Stimulated activated CD4-positive, alpha-beta T cell treated with anti-CD3 and anti-CD28 coated beads, Interleukin-2, amount 100 ng/mL, for 48 hours (primary cell): ENCODE data around the gene POU2F3.
"Not testable (repeated sequence)": the region's sequence is repeated elsewhere in the genome, so short reads cannot be mapped to it uniquely, and the experiment has no call there.

Source experiments
- DNase-seq, 2 donors: peaks; one replicate each; pipeline ENCODE4 v3.0.0-alpha.2; 2020

Gene POU2F3

DNA sequence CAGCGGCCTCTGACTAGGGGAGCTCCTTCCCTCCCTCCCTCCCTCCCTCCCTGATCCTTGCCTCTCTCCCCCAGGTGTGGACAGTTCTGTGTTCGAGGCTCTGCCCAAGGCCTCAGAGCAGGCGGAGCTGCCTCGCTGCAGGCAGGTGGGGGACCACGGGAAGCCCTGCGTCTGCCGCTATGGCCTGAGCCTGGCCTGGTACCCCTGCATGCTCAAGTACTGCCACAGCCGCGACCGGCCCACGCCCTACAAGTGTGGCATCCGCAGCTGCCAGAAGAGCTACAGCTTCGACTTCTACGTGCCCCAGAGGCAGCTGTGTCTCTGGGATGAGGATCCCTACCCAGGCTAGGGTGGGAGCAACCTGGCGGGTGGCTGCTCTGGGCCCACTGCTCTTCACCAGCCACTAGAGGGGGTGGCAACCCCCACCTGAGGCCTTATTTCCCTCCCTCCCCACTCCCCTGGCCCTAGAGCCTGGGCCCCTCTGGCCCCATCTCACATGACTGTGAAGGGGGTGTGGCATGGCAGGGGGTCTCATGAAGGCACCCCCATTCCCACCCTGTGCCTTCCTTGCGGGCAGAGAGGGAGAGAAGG is 11.1 kb upstream of the POU2F3 start:
- DNase-seq, result no peak

DNA sequence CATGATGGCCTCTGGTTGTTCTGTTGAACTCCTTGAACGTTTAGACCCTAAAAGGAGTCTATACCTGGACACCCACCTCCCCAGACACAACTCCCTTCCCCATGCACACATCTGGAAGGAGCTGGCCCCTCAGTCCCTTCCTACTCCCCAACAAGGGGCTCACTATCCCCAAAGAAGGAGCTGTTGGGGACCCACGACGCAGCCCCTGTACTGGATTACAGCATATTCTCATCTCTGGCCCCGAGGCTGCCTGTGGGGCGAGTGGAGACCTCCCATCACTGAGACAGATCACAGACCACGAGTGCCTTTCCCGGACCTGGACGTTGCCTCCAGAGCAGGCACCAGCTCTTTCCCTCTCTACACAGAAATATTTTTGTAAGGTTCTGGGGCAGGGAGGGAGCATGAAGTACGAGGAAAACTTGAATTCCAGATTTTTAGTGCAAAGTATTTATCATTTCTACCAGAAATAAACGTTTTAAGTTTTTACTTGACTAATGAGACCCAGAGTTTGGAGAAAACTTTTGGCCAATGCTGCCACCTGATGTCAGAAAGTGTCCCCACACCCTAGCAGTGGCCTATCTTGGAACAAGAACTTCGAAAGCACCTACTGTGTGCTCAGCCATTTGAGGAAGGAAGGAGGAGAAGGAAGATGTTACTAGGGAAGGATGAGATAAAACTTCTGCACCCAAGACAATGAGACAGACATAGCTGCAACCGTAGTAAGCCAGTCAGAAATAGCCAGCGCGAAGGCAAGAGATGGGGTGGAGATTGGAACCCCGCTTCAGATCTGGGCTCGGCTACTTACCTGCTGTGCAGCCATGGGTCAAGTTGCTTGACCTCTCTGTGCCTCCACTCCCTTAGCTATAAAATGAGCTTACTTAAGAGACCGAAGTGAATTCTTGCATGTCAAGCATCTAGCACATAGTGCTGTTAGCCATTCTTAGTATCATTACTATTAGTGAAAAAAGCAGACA is 10.2 kb upstream of the POU2F3 start:
- no peak for DNase-seq

DNA sequence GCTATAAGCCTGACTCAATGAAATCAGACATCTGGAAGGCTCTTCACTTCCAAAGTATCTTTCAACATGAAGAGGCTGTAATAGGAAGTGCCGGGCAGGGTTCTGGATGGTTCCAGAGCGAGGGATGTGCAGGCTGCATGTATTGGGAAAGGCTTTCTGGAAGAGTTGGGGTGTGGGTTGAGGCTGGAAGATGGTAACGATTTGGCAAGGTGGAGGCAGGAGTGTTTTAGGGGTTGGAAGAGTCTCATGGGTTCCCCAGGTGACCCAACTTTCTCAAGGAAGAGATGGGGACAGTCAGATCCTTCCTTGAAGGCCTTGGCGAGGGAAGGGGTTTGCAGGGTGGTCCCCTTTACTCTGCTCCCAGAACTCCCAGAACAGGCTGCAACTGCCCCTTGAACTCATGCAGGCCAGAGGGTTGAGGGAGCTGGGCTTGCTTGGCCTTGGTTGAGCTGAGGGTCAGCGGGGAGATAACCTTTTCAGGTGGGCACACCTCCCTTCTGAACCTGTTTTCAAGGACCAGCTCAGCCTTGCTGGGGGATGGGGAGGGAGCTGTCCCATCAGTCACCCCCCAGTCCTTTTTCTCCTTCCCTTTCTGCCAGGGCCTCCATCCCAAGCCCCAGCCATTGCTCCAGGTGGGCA is 9.4 kb upstream of the POU2F3 start:
- no peak for DNase-seq

DNA sequence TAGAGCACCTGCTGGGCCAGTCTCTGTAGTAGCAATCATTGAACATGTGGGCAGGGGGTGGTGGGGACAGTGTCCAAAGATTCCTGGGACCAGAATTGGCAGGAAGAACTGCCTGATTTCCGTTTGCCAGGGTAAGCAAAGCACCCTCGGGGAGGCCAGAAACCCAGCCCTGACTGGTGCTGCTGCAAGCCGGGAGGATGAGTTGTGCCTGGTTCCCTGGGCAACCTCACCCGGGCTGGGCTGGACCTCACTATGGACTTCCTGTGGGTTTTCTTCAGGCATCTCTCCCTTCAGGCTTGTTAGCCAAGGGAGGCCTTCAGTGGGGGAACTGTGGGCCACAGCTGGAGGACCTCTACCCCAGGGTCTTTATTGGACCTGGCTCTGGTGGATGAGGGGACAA is 8.0 kb upstream of the POU2F3 start:
- no peak for DNase-seq

DNA sequence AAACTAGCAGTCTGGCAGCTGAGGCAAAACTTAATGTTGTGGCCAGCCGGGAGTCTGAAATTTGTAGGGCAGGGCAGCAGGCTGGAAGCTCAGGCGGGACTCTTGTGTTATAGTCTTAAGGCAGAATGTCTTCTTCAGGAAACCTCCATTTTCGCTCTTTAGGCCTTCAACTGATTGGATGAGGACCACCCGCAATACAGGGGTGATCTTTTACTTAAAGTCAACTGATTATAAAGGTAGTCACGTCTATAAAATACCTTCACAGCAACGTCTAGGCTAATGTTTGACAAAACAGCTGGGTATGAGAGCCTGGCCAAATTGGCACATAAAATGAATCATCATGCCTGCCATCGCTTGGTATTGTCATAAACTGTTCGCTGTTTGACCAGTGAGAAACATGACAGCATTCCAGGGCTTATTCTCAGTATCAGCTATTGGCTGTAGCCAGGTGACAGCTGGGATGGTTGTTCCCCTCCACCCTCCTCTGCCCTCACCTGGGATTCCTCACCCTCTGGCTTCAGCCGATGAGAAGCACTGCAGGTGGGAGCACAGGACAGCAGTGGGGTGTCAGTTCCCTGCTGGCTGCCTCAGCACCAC is 6.6 kb upstream of the POU2F3 start:
- no peak for DNase-seq

DNA sequence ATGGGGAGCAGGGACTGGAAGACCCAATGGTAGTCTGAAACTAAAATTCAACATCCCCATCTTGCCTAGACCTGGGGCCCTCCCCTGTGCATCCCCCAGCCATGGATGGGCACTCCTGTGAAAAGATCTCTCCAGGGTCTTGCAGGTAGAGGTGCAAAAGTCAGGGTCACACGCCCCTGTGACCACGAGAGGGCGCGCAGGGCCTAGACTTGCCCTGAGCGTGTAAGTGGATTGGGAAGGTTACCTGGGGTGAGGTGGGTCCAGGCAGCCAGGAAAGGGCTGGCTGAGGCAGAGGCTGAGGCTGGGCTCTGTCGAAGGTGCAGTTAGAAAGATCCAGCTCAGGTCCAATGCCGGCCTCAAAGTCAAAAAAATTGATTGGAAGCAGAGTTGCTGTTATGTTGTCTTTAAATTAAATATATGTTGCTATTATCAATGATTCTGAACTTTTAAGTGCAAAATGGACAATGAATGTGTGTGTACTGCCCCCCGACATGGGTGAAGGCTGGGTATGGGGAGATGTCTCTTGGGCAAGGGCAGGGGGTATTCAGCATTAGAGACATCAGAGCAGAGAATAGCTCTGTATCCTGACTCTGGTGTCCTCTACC is 4.8 kb upstream of the POU2F3 start:
- DNase-seq, result peak; percentile 61 to 65

DNA sequence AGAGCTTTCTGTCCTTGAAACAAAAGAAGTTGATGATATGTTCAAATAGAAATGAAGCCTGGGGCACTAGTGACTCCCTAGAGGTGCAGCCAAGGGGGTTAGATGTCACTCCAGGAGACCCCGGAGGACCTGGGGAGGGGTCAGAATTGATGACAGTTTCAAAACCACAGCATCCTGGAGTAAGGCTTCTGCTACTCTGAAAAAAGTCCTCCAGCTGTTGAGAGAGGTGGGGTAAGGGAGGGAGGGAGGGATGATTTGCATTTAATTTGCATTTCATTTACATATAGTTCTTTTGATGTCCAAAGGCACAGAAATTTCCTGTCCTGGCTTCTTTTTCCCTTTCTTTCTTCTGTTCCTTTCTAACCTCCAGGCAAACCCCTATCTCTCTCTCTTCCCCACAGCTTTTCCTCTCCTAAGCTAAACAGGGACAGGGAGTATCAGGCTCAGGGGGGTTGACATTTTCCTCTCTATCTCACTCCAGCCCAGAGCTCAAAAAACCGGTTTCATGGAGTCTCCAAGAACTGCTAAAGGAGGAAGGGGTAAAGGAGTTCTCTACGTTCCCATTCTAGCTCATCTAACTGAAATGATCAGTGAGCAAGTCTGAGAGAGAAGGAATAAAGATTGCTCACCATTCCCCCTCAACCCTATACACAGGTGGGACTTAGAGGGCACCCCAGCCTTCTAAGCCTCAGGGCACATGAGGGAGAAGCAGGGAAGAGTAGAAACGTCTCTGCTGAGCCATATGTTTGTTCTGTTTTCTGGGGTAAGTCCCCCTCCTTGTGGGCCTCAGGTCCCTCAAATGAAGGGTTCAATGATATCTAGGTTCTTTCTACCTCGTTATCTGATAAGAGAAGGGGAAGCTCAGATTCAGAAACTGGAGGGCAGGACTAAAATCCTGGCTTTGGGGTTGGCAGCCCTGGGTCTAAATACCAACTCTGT is 3.5 kb upstream of the POU2F3 start:
- no peak for DNase-seq

DNA sequence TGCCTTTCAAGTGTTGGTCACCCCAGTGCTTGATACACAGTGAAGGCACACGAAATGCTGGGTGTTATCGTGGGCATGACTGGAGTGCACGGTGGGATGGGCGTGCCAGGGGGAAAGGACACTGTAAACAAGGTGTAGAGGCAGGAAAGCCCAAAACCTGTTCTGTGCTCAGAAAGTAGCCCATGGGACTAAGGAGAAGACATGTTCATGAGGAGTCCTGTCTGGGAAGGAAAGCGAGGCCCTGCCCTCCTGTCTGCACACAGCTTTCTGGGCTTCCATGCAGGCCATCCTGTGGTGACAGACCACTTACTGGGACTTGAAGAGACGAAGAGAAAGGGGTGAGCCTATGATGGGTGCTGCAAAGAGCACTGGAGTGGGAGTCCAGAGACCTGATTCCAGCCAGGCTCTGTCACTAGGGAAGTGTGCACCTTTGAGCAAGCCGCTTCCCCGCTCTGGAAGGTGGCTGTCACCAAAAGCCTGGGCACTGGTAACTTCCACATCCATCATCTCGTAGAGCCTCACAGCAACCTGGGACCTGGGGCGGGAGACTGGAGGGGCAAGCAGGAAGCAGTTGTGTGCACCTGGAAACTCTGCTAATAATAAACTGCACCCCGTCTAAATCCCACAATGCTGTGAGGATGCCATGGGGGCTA is 846 bp upstream of the POU2F3 start:
- no peak for DNase-seq

DNA sequence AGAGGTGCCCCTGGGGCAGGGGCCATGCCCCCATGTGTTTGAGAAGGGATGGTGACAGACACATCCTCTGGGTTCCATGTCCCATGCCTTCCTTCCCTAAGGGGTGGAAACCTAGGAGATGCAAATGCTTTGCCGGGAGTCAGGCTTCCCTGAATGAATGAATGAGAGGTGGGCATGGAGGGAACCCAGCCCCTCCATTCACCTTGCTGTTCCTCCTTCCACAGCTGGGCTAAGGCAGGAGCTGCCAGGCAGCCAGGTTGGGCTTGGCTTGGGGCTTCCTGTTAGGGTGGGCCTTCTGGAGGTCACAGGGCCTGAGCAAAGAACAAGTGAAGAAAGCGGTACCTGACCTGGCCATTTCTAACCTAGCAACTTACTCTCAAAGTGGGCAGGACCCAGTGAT is 926 bp downstream of the POU2F3 start:
- no peak for DNase-seq

DNA sequence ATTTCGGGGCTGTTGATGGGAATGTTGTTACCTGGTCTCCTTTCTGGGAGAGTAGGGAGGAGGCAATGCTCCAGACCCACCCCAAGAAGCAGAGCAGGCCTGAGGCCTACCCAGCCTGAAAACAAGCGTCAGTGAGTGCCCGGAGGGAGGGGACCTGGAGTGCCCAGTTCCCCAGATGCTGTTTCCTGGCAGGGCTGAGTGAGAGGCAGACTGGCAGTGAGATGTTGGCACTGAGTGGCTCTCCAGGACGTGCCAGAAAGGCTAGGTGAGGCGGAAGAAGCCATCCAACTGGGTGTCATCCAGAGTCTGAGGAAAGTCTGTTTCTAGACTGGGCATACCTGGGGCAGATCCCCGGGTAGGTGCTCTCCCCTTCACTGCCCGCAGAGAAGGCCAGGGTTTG is 1.3 kb downstream of the POU2F3 start:
- no peak for DNase-seq

DNA sequence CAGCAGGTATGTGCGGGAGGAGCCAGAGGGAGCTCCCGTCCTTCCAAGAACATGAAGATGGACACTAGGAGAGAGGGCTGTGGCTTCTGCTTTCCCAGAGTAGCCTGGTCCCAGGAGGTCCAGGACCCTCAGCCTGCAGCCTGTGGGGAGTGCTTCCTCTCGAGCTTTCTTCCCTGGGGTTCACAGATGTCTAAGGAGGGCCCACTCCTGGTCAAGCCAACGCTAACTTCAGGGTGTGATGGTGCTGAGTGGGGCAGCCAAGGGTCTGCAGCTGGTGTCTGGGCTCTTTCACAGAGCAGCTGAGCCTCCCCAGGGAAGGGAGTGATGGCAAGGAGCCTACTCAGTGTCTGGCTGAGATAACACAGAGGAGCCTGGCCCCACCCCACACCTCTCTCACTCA is 3.3 kb downstream of the POU2F3 start:
- no peak for DNase-seq

DNA sequence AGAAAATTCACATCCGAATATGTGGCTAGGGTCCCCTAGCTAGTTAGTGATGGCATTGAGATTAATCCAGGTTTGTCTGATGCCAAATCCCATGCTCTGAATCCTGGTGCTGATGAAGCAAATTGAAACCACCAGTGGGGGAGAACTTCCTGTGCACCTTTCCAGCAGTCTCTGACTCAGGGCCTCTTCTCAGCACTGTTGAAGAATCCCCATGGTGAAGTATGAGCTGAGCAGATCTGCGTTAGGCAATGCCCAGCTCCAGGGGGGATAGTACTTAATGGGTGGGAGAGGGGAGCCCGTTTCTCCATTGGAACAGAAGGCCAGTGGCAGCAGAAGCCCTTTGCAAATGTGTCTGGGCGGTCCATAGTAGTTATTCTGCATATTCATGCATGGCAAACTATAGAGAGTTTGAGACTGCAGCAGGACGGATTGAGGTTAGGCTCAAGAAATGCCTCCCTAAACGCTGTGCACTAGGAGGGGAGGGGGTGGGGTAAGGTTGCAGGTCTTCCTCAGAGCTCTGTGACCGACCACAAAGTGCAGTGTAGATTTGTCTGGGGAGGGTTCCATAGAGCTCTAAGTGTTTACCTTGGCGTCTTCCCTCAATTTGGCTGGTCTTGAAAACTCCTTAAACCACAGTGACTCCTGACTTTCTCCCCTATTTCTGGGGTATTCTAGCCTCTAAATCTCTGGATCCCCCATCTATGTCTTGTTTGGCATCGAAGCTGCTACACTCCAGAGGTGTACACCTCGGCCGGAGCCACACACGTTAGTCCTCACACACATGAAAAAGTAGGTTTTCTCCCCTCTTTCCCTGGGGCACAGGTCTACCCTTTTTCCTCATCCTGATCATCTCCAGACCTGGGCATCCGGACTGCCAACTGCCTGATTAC is 4.8 kb downstream of the POU2F3 start:
- peak in 1 of 2 donors; percentile 13 for DNase-seq

DNA sequence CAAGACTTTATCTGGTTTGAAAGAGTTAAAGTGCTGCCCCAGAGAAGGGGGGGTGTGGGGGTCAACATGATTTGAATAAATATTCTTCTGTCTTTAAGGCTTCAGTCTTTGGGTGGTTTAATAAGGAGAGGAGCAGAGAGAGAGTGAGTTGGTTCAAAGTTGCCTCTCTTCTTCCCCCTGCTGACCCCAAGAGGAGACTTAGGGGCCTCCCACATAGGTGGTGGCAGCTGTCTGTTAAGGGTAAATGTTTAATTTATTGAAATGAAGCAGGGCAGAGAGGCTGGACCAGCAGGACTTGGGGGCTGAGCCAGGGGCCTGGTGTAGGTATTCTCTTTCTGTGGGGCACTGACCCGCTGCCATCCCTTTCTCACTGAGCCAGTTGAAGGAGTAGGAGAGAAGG is 5.5 kb downstream of the POU2F3 start:
- DNase-seq, result no peak

DNA sequence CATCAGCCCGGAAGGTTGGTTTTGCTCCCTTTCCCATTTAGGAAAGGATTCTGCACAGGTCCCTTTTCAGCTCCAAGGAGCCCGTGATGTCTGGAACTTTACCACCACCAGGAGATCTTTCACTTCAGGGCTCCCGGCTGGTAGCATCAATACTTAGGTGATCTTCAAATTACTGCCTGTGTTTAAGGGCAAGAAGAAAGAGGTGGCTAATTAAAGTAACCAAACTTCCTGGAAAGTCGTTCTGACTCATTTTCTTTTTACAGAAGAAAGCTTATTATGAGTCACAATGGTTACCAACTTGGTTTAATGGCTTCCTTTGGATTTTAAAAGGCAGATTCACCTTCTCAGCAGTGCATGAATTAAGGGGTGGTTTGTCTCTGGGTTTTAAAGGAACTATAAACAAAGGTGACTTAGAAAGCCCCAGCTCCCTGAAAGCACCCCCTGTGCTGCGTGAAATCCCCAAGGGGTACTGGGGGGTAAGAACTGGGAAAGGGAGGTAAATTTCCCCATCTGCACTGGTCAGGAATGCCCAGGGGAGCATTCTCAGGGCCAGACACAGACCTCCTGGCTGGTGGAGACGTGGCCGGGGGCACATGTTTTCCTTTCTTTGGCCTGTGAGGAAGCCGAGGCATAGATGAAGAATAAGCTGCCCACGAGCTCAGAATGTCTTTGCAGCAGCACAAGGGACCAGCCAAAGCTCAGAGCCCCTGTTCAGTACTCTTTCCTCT is 8.8 kb downstream of the POU2F3 start:
- no peak for DNase-seq

DNA sequence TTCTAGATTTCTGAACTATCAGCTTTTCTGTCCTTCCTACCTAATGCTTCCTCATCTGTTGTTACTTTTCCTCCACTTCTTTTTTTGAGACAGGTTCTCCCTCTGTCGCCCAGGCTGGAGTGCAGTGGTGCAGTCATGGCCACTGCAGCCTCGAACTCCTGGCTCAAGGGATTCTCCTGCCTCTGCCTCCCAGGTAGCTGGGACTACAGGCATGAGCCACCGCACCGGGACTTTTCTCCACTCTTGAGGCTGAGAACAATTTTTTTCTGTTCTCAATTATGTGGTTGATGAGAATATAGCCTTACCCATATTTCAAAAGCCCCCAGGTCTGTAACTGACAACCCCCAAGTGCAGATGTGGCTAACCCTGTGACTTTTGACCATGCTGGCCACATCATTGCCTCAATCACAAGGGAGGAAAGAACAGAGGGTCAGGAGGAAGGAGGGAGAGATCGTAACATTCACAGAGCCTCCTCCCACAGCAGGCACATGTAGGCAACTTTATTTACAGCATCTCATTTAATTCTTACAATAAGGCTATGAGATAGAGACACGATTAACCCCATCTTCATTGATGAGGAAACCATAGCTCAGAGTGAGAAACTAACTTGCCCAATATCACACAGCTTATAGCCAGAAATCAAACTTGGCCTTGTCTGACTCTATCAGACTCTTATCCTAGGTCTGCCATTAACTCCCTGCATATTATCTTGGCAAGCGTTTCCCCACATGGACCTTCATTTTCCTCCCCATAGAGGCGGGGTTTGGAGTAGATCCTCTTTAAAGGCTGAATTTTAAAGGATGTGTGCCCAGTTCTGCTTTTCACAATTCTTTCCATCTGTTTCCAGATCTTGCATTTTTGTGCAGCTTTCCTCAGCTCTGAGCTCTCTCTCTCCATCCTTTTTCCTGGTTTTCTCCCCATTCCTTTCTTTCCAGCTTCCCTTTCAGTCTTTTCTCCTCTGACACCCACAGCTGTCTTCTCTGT is 9.6 kb downstream of the POU2F3 start:
- DNase-seq, result no peak

DNA sequence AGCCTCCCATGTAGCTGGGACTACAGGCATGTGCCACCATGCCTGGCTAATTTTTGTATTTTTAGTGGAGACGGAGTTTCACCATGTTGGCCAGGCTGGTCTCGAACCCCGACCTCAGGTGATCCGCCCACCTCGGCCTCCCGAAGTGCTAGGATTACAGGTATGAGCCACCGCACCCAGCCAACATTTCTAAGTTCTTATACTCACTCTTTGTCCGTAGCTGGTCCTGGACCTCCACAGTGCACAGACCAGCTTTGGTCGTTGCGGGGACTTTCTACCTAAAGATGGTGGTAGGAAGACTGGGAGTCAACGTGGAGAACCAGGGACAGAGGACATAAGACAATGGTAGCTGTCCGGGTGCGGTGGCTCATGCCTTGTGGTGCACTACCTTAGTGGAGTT is 13.4 kb downstream of the POU2F3 start:
- DNase-seq, result not testable (repeated sequence)

DNA sequence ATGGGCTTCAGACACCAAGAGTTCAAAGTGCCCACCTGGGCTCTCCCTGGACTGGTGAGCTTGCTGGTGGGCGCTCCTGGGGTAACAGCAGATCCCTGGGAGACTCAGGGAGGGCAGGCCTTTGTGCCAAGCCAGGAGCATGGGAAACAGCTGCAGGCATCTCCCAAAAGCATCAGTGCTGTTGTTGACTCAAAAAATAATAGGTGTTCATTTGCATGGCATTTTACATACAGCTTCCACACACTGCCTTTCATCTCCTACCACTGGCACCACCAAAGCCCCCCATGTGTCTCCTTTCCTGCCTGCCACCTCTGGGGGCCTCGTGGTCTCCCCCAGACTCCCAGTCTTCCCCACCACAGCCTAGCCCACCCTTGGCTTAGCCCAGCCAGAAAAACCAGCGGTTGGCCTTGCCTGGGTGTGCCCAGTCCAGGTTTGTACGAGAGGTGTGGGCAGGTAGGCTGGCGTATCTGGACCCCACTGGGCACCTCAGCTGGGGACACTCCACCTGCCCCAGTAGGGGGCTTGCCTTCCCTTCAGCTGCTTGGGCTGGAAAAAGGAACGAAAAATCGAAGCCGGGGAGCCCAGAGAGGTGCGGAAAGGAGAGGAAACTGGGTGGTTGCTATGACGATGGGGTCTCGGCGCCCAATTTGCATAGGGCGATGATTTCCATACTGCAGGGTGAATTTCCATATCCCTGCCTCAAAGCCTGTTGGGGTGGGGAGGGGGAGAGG is 15.0 kb downstream of the POU2F3 start:
- no peak for DNase-seq

DNA sequence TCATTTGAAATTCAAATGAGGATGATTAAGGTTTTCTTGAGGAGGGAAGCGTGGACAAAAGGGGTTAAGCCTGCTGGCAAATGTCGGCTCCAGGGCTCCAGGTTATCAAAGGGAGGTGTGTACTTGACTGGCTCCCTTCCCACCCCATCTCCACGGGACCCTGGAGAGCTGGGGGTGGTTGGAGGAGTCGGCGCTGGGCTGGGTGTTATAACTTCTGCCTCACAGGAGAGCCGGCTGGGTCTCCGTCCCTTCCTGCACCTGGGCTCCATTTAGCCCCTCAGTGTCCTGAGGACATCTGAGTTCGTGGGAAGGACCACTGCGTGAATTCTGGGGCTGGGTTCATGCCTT is 15.6 kb downstream of the POU2F3 start:
- no peak for DNase-seq
